Stimulated activated CD8-positive, alpha-beta memory T cell treated with anti-CD3 and anti-CD28 coated beads, Interleukin-7, amount 100 ng/mL, for 48 hours (primary cell): ENCODE data around the gene MARCHF11.

Experiments used
- DNase-seq, 2 donors: peaks; one replicate each; pipeline ENCODE4 v3.0.0-alpha.2; 2020; ENCODE audit warnings: low read depth in 1 of 2; ENCODE audit errors: extremely low read depth in 1 of 2

MARCHF11 gene

DNA sequence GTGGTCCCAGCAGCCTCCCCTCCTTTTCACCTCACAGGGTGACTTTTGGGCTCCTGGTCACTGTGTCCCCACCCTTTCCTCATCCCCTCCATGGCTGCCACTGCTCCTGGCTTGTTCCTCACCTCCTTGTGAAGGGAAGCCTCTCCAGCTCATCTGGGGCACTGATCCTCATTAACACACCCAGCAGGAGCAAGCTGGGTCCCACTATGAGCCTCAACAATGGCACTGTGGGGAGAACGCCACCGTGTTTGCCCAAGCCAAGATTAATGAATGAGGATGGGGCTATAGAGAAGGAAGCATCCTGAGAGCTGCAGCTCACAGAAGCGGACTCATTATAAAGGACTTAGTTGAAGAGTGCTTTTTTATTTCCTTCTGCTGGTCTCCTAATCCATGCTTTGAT is 118.4 kb downstream of the MARCHF11 start:
- no peak for DNase-seq

DNA sequence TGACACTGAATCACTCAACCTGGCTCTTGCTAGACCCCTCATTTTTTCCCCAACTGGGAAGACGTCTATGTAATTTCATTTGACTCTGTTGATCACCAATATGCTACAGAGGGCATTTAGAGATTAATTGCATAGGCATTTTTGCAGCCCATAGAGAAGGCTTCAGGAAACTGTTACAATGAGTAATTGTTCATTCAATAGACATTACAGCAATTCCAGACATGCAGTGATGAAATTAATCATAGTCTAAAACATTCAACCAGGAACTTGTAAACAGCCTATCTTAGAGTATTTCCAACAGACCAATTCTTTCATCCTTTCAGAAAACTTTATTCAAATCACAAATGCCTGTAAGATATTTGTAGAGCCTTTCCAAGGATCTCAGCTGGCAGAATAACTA is 122.3 kb downstream of the MARCHF11 start:
- DNase-seq, result no peak

DNA sequence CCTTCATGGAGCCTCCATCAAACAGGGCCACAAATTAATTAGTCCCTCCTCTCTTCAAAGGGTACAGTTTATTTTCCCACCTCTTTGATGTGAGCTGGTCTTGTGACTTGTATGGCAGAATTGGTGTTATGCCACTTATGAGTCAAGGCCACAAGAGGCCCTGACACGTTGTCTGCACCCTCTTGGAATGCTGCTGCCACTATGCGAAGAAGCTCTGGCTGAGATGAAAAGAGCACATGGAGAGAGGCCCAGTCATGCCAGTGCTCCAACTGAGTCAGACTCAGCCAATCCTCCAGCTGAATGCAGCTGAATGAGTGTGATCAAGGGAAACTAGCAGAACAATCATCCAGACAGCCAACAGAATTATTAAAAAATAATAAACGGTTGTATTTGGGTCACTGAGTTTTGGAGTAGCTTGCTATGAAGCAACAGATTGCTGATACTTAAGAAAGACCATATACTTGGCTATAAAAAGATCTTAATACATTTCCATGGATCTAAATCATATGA is 128.3 kb downstream of the MARCHF11 start:
- DNase-seq, result no peak

DNA sequence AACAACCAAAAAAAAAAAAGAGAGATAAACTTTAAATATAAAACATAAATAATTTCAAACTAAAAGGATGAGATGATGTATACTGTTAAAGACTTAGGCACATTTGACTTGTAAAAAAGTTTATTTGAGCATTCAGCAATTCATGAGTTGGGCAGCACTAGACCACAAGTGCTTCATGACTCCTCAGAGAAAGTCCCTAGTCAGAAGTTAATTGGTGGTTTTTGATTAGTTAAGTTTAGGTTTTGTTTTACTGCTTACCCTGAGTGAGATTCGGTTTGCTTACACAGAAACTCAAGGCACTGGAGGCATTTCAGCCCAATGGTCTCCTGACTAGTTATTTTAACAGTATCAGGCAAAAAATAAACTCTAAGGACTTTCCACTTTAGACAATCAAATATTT is 129.2 kb downstream of the MARCHF11 start:
- no peak for DNase-seq

- DNase-seq, result no peak
Measured at GRCh38 chr5:16049761-16050160, 129.8 kb downstream of the MARCHF11 start.

DNA sequence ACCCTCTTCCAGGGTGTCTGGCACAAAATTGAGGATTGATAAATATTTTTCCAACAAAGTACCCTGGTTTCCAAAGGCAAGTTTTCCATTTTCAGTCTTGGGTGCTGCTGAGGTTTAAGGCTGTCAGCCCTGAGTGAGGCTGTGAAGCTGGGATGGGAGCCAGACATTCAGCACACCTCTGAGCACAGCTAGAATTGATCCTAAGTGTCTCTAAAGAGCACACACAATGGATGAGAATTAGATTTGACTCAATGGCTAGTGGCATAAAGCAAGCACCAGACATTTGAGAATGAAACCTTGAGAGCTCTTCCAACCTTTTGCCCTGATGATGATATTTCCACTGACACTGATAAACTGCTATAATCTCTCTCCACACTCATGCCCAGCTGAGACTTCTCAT is 131.5 kb downstream of the MARCHF11 start:
- no peak for DNase-seq

- no peak for DNase-seq
Measured at GRCh38 chr5:16043349-16043965, 136.1 kb downstream of the MARCHF11 start.

DNA sequence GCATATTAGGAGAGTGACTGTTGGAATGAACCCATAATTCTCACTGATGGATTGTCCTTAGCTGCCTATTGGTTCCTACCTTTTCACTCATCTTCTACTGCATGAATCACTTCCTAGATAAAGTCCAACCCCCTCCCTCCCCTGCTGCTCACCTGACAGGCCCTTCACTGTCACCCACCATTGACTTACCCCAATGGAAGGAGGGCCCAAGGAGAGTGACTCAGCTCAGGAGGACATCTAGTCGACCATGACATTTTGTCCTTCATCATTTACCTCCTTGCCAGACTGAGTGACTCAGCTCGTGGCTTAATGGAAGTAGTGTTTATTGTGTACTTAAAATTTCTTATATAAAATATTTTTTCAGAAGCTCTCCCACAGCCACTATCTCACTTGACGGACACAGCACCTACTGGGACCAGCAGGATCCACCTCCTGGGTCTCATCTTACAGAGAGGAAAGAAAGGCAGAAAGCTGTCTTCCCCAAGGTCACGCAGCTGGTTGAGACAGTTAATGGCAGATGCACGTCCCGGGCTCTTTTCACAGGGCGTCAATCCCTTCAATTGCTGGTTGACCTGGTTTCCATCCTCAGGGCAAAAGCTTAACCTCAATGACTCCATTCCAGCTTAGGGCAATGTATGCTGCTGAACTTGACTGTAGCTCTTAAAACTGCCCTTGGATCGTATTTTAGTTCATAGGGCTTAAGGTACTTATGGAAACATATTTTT is 142.3 kb downstream of the MARCHF11 start:
- DNase-seq, result no peak

- no peak for DNase-seq
Measured at GRCh38 chr5:16034319-16035001, 145.1 kb downstream of the MARCHF11 start.

GRCh38 chr5:16033187-16033925 is 146.2 kb downstream of the MARCHF11 start:
- no peak for DNase-seq

- no peak for DNase-seq
Measured at GRCh38 chr5:16028708-16029107, 150.9 kb downstream of the MARCHF11 start.

GRCh38 chr5:16025681-16026080 is 153.9 kb downstream of the MARCHF11 start:
- DNase-seq, result no peak

DNA sequence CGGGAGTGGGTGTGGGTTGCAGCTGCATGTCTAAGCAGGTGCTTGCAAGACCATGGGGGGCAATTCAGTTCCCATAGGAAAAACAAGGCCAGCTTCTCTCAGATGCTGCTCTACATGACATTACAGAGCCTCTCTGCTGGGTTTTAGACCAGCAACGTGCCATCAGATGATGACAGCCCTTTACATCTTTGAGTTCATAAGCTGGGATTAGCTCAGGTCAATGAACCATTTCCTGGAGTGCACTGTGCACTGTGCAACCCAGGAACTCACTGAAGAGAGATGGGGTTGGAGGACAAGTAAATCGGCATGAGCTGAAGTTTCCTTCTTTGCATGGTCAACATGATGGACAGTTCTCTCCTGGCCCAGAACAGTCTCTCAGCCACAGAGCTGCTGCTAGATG is 160.6 kb downstream of the MARCHF11 start:
- no peak for DNase-seq

- DNase-seq, result no peak
Measured at GRCh38 chr5:16017720-16018119, 161.9 kb downstream of the MARCHF11 start.
